Measurements from ENCODE around the gene KSR1. TPM values are rescaled to one million over a fixed set of nuclear protein-coding genes. Genes with fewer than 3 reads are reported as not detected.

Gene KSR1
- total RNA-seq, 1 donor from 2014 or later, result 114 TPM

DNA sequence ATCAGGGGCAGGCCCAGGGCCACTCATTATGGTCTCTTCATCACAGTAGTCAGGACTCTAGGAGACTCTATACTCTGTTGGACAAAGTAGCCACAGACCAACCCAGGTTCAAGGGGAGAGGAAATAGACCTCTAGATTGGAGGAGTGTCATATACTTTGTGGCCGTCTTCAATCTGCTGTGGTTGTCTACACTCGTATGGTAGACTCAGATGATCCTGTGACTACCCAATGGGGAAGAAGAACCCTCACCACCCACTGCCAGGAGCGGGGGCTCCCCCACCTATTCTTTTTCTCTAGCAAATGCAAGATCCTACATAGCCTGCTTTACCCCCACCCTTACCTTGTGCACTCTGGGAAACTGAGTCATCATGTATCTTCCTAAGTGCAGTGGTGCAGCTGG is 80.5 kb downstream of the KSR1 start:
- ChIA-PET POLR2A (no interaction called here), CTCF (no interaction called here)
- no peak for TF ChIP-seq CTCF (IDR thresholded peaks at IDR 0.05)
- Mint-ChIP-seq H3K4me1 (peaks cover 26% of the 10 kb centered on the region), H3K9me3 (no peaks in the 10 kb centered on the region), H3K4me3 (no peak overlapping the region), H3K36me3 (ENCODE audit: low read depth) (no peaks in the 10 kb centered on the region), H3K27ac (no peak overlapping the region), H3K27me3 (no peaks in the 10 kb centered on the region)
- no peak for ATAC-seq (ENCODE audit: low read depth)
- intact Hi-C loops (cut with micrococcal nuclease), result no loop called here
- DNase-seq, result no peak

DNA sequence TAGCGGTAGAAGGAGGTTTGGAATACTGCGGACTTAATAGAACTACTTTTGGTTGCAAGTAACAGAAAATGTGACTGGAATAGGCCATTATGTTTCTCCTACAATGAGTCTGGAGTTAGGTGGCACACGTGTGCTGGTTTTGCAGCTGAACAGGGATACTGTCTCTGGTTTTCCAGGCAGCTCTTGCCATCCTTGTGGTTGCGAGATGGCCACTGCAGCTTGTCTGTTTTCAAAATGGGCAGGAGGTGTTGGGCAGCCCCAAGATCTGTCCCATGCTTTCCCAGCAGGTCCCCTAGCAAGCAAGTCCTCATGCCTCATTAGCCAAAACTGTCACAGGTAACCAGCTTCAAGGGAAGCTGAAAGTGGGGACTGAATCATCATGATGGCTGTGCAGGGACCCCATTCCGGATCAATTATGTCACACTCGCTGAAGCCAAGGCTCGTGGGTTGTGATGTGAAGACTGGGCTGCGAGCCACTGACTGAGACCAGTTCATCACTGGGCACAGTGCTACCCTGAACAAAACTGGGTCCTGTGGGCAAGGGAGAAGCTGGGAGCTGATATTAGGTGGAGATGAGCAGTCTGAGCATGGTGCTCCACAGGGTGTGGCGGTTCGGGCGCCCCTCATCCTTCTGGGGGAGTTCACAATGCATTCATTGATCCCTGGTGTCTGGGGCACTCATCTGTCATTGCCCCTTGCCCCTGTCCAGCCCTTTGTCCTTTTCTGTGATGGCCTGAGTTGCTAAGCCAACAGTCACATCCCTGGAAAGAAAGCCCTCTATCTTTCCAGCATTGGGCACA is 82.1 kb downstream of the KSR1 start:
- Mint-ChIP-seq H3K27me3 (no peaks in the 10 kb centered on the region), H3K27ac (no peak overlapping the region)
- TF ChIP-seq CTCF (IDR thresholded peaks at IDR 0.05), result no peak

GRCh38 chr17:27539152-27539551 is 82.9 kb downstream of the KSR1 start:
- ChIA-PET POLR2A (no interaction called here), CTCF (no interaction called here)
- ATAC-seq (ENCODE audit: low read depth), result no peak
- Mint-ChIP-seq H3K36me3 (ENCODE audit: low read depth) (no peaks in the 10 kb centered on the region), H3K4me3 (no peak overlapping the region), H3K9me3 (no peaks in the 10 kb centered on the region), H3K4me1 (peaks cover 42% of the 10 kb centered on the region), H3K27me3 (no peaks in the 10 kb centered on the region), H3K27ac (no peak overlapping the region)
- intact Hi-C loops (cut with micrococcal nuclease), result no loop called here
- TF ChIP-seq CTCF (IDR thresholded peaks at IDR 0.05), result no peak
- no peak for DNase-seq

More for the DNA sequence above, 82.1 kb downstream of the KSR1 start:
- Mint-ChIP-seq H3K4me3 (no peak overlapping the region), H3K9me3 (no peaks in the 10 kb centered on the region), H3K36me3 (ENCODE audit: low read depth) (no peaks in the 10 kb centered on the region), H3K4me1 (peaks cover 34% of the 10 kb centered on the region)
- ChIA-PET POLR2A (no interaction called here), CTCF (no interaction called here)
- DNase-seq (no peak), ATAC-seq (ENCODE audit: low read depth) (no peak)
- intact Hi-C loops (cut with micrococcal nuclease), result no loop called here

GRCh38 chr17:27539794-27540317 is 83.6 kb downstream of the KSR1 start:
- ChIA-PET POLR2A (interaction anchor here (0.9 kb wide), 1 partner anchor 84 kb away, joined by 3 read pairs; the partner anchor contains the start of gene KSR1), CTCF (interaction anchor here (1.2 kb wide), 1 partner anchor 60 kb away, joined by 3 read pairs; no protein-coding TSS in a partner anchor)
- intact Hi-C loops (cut with micrococcal nuclease), result loop anchor here (5.0 kb wide), 1 partner anchor 158 kb away; no protein-coding TSS in a partner anchor
- no peaks in the 10 kb centered on the region for H3K9me3 Mint-ChIP-seq
- H3K4me1 Mint-ChIP-seq, result peaks cover 49% of the 10 kb centered on the region
- ATAC-seq (ENCODE audit: low read depth) (no peak), DNase-seq (no peak)
- H3K27me3 Mint-ChIP-seq, result no peaks in the 10 kb centered on the region
- no peak for TF ChIP-seq CTCF (IDR thresholded peaks at IDR 0.05)
- H3K27ac Mint-ChIP-seq, result no peak overlapping the region
- no peak overlapping the region for H3K4me3 Mint-ChIP-seq
- no peaks in the 10 kb centered on the region for H3K36me3 Mint-ChIP-seq (ENCODE audit: low read depth)

- DNase-seq, result no peak
- peaks cover 56% of the 10 kb centered on the region for H3K4me1 Mint-ChIP-seq
- ChIA-PET POLR2A (interaction anchor here (0.9 to 2.3 kb wide), 3 partner anchors 9 to 84 kb away, joined by 3 to 6 read pairs (median 3); partner anchors contain the start of gene KSR1), CTCF (interaction anchor here (1.2 kb wide), 1 partner anchor 59 kb away, joined by 3 read pairs; no protein-coding TSS in a partner anchor)
- no peaks in the 10 kb centered on the region for H3K9me3 Mint-ChIP-seq
- no peak for TF ChIP-seq CTCF (IDR thresholded peaks at IDR 0.05)
- H3K4me3 Mint-ChIP-seq, result no peak overlapping the region
- no peak for ATAC-seq (ENCODE audit: low read depth)
- no peaks in the 10 kb centered on the region for H3K36me3 Mint-ChIP-seq (ENCODE audit: low read depth)
- intact Hi-C loops (cut with micrococcal nuclease), result loop anchor here (5.0 kb wide), 1 partner anchor 158 kb away; no protein-coding TSS in a partner anchor
- H3K27me3 Mint-ChIP-seq, result no peaks in the 10 kb centered on the region
- no peak overlapping the region for H3K27ac Mint-ChIP-seq
Observed at GRCh38 chr17:27540318-27541101, 84.3 kb downstream of the KSR1 start.
